ENCODE results near the gene AP2M1. TPM values are rescaled to one million over a fixed set of nuclear protein-coding genes. Genes with fewer than 3 reads are reported as not detected.

The AP2M1 gene
- polyA plus RNA-seq, 2 of the 4 experiments (the other 2 are of a cell fraction) = 274 to 298 TPM

DNA sequence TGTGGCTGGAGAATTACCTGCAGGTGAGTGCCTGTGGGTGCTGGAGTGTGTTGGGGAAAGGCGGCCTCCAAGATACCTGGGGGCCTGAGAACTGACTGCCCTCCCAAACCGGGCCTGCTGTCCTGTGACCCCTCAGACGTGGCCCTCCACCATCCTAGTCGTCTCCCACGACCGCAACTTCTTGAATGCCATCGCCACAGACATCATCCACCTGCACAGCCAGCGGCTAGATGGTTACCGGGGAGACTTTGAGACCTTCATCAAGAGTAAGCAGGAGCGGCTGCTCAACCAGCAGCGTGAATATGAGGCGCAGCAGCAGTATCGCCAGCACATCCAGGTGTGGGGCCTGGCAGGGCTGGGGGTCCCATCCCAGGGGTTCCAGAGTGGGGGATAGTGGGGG lies 14.8 kb downstream of the AP2M1 start (continued):
- no peak for TF ChIP-seq HOXB5 (CRISPR knock-in tag; IDR thresholded peaks at IDR 0.05)
- TF ChIP-seq, protein P1, sequence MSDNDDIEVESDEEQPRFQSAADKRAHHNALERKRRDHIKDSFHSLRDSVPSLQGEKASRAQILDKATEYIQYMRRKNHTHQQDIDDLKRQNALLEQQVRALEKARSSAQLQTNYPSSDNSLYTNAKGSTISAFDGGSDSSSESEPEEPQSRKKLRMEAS (IDR thresholded peaks at IDR 0.05) = no peak
- TF ChIP-seq FOXS1 (CRISPR knock-in tag; IDR thresholded peaks at IDR 0.05) = no peak

DNA sequence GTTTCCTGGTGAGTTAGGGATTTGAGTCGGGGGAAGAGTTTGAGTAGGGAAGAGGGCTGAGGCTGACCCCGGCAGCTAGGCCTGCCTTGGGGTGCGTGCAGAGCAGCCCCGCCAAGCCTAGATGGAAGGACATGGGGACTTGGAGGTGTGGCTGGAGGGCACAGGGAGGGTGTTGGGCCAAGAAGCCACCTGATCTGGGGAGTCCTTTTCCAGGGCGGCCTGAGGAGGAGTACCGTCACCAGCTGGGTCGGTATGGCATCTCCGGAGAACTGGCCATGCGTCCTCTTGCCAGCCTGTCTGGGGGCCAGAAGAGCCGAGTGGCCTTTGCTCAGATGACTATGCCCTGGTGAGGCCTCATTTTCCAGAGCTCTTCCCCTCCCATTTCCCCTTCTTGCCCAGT lies 18.2 kb downstream of the AP2M1 start:
- FAIRE-seq (no peak), ATAC-seq (no peak), DNase-seq (ENCODE audit: low read depth in 1 of 2, low spot score in 1 of 2) (no peak)
- no peak for TF ChIP-seq MAFK (IDR thresholded peaks at IDR 0.05; ENCODE audit: partially characterized antibody)
- Histone ChIP-seq H3K4me1 (no peaks in the 10 kb centered on the region), H3K4me3 (no peak overlapping the region), H3K9me3 (no peaks in the 10 kb centered on the region), H3K27ac (no peak overlapping the region), H3K4me2 (no peak overlapping the region)
- ChIA-PET CTCF (interaction anchor here (1.0 kb wide), 1 partner anchor 34 kb away, joined by 4 read pairs; no protein-coding TSS in a partner anchor), POLR2A (no interaction called here)
- WGBS (ENCODE audit: missing lambda C conversion rate) = 94% methylated on average over 8 of the region's 10 CpGs

DNA sequence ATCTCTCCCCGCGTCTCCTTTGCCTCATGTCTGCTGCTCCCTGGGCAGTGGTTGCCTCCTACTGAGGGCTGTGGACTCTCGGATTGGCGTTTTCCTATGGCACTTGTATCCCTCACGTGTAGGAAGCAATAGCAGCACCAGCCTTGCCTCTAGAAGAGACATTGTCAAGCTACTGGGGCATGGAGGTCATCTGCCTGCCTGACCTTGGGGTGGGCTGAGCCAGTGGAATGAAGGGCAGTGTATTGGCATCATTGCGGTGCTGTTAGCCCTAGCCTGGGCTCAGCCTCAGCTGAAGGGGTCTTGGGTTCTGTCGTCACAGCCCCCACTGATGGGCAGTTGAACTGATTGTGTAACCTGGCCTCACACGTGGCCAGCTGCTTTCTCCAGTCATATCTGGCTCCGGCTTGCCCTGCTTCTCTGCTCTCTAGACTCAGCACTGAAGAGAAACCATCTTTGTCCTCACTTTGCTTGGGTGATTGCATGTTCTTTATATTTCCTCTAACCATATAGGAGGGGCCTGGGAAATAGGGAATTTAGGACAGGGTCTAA lies 19.4 kb downstream of the AP2M1 start:
- no peak for FAIRE-seq
- H3K9me3 ChIP-seq = no peaks in the 10 kb centered on the region
- no peak overlapping the region for H3K27ac ChIP-seq
- no peak overlapping the region for H3K4me3 ChIP-seq
- ChIA-PET CTCF (no interaction called here), POLR2A (interaction anchor here (0.7 kb wide), 1 partner anchor 112 kb away, joined by 3 read pairs; no protein-coding TSS in a partner anchor)
- no peak for ATAC-seq
- TF ChIP-seq RARB (CRISPR knock-in tag; IDR thresholded peaks at IDR 0.05) = no peak
- TF ChIP-seq HOXB13 (CRISPR knock-in tag; IDR thresholded peaks at IDR 0.05; ENCODE audit: low read depth) = no peak
- no peak for TF ChIP-seq BHLHE40 (IDR thresholded peaks at IDR 0.05; ENCODE audit: low read depth, low read length)
- no peak for TF ChIP-seq KDM5A (IDR thresholded peaks at IDR 0.05)
- TF ChIP-seq, protein P2, sequence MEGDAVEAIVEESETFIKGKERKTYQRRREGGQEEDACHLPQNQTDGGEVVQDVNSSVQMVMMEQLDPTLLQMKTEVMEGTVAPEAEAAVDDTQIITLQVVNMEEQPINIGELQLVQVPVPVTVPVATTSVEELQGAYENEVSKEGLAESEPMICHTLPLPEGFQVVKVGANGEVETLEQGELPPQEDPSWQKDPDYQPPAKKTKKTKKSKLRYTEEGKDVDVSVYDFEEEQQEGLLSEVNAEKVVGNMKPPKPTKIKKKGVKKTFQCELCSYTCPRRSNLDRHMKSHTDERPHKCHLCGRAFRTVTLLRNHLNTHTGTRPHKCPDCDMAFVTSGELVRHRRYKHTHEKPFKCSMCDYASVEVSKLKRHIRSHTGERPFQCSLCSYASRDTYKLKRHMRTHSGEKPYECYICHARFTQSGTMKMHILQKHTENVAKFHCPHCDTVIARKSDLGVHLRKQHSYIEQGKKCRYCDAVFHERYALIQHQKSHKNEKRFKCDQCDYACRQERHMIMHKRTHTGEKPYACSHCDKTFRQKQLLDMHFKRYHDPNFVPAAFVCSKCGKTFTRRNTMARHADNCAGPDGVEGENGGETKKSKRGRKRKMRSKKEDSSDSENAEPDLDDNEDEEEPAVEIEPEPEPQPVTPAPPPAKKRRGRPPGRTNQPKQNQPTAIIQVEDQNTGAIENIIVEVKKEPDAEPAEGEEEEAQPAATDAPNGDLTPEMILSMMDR (IDR thresholded peaks at IDR 0.05) = no peak
- TF ChIP-seq ESRRA (IDR thresholded peaks at IDR 0.05; ENCODE audit: borderline replicate concordance, low read length) = no peak
- TF ChIP-seq CBX8 (IDR thresholded peaks at IDR 0.05) = no peak
- no peak for TF ChIP-seq FOSL2 (IDR thresholded peaks at IDR 0.05)
- no peak for TF ChIP-seq FOSL2 (CRISPR knock-in tag; IDR thresholded peaks at IDR 0.05)
- TF ChIP-seq, protein P3, sequence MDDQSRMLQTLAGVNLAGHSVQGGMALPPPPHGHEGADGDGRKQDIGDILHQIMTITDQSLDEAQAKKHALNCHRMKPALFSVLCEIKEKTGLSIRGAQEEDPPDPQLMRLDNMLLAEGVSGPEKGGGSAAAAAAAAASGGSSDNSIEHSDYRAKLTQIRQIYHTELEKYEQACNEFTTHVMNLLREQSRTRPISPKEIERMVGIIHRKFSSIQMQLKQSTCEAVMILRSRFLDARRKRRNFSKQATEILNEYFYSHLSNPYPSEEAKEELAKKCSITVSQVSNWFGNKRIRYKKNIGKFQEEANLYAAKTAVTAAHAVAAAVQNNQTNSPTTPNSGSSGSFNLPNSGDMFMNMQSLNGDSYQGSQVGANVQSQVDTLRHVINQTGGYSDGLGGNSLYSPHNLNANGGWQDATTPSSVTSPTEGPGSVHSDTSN (IDR thresholded peaks at IDR 0.05) = no peak
- no peak for TF ChIP-seq NFE2L2 (conservative IDR thresholded peaks at IDR 0.05; ENCODE audit: low read length)
- TF ChIP-seq RFX5 (IDR thresholded peaks at IDR 0.05) = no peak
- TF ChIP-seq ZSCAN20 (CRISPR knock-in tag; IDR thresholded peaks at IDR 0.05) = no peak
- TF ChIP-seq, protein P4, sequence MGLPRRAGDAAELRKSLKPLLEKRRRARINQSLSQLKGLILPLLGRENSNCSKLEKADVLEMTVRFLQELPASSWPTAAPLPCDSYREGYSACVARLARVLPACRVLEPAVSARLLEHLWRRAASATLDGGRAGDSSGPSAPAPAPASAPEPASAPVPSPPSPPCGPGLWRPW (IDR thresholded peaks at IDR 0.05) = no peak
- no peak for TF ChIP-seq KDM1A (IDR thresholded peaks at IDR 0.05; ENCODE audit: low read depth)
- no peaks in the 10 kb centered on the region for H3K4me1 ChIP-seq
- no peak for DNase-seq (ENCODE audit: low read depth in 1 of 2, low spot score in 1 of 2)
- H3K4me2 ChIP-seq = no peak overlapping the region
- 97% methylated on average over 5 of the region's 9 CpGs for WGBS (ENCODE audit: missing lambda C conversion rate)

DNA sequence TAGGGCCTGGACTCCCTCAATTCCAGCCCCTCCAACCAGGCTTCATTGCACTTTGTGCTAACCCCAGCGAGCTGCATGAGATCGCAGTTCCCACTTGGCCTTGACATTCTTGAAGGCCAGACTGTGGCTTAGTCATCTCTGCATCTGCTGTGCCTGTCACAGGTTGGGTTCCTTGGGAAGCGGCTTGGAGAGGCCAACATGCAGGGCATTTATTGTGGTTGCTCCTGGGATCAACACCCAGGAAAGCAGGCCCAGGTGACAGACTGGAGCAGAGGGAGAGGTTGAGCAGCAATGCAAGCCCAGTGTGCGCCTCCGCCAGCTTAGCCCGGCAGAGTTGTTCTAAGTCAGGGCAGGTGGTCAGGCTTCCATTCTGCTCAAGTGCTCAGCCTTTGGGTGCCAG lies 21.9 kb downstream of the AP2M1 start:
- no peak overlapping the region for H3K27ac ChIP-seq
- H3K4me3 ChIP-seq = no peak overlapping the region
- H3K4me2 ChIP-seq = no peak overlapping the region
- WGBS (ENCODE audit: missing lambda C conversion rate) = 97% methylated on average over 4 of the region's 6 CpGs
- ATAC-seq (no peak), FAIRE-seq (no peak), DNase-seq (ENCODE audit: low read depth in 1 of 2, low spot score in 1 of 2) (no peak)
- no peaks in the 10 kb centered on the region for H3K9me3 ChIP-seq
- CTCF ChIA-PET = interaction anchor here (0.6 to 3.6 kb wide), 3 partner anchors 9 to 41 kb away, joined by 3 to 16 read pairs (median 3); no protein-coding TSS in a partner anchor
- POLR2A ChIA-PET = no interaction called here
- H3K4me1 ChIP-seq = no peaks in the 10 kb centered on the region
- TF ChIP-seq CHD4 (IDR thresholded peaks at IDR 0.05; ENCODE audit: borderline replicate concordance) (no peak), RAD21 (conservative IDR thresholded peaks at IDR 0.05 in 1 of 2, IDR thresholded peaks at IDR 0.05 in 1 of 2) (no peak), CEBPB (IDR thresholded peaks at IDR 0.05) (no peak), EP300 (IDR thresholded peaks at IDR 0.05) (no peak), SMC3 (IDR thresholded peaks at IDR 0.05) (no peak), HOXB5 (CRISPR knock-in tag; IDR thresholded peaks at IDR 0.05) (no peak), NPAS2 (CRISPR knock-in tag; IDR thresholded peaks at IDR 0.05; ENCODE audit: borderline replicate concordance) (no peak)
- TF ChIP-seq, protein P2 (IDR thresholded peaks at IDR 0.05) = no peak
- TF ChIP-seq, protein P5, sequence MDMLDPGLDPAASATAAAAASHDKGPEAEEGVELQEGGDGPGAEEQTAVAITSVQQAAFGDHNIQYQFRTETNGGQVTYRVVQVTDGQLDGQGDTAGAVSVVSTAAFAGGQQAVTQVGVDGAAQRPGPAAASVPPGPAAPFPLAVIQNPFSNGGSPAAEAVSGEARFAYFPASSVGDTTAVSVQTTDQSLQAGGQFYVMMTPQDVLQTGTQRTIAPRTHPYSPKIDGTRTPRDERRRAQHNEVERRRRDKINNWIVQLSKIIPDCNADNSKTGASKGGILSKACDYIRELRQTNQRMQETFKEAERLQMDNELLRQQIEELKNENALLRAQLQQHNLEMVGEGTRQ (IDR thresholded peaks at IDR 0.05) = no peak
